Measurements from ENCODE around the gene RASGRP3. TPM values are rescaled to one million over a fixed set of nuclear protein-coding genes. Genes with fewer than 3 reads are reported as not detected.

Gene RASGRP3
- total RNA-seq, 1 donor from 2014 or later: 0.94 TPM

GRCh38 chr2:33476793-33477190 lies 343 bp downstream of the RASGRP3 start:
- TF ChIP-seq CTCF (conservative IDR thresholded peaks at IDR 0.05): no peak
- Mint-ChIP-seq H3K9me3 (peaks cover 4% of the 10 kb centered on the region), H3K36me3 (no peaks in the 10 kb centered on the region), H3K4me3 (peak overlapping the region; percentile 90), H3K27me3 (peaks cover 5% of the 10 kb centered on the region), H3K27ac (peak overlapping the region; percentile 95), H3K4me1 (ENCODE audit: unreplicated experiment) (peaks cover 18% of the 10 kb centered on the region)
- no peak for DNase-seq (ENCODE audit: extremely low spot score, unreplicated experiment)

DNA sequence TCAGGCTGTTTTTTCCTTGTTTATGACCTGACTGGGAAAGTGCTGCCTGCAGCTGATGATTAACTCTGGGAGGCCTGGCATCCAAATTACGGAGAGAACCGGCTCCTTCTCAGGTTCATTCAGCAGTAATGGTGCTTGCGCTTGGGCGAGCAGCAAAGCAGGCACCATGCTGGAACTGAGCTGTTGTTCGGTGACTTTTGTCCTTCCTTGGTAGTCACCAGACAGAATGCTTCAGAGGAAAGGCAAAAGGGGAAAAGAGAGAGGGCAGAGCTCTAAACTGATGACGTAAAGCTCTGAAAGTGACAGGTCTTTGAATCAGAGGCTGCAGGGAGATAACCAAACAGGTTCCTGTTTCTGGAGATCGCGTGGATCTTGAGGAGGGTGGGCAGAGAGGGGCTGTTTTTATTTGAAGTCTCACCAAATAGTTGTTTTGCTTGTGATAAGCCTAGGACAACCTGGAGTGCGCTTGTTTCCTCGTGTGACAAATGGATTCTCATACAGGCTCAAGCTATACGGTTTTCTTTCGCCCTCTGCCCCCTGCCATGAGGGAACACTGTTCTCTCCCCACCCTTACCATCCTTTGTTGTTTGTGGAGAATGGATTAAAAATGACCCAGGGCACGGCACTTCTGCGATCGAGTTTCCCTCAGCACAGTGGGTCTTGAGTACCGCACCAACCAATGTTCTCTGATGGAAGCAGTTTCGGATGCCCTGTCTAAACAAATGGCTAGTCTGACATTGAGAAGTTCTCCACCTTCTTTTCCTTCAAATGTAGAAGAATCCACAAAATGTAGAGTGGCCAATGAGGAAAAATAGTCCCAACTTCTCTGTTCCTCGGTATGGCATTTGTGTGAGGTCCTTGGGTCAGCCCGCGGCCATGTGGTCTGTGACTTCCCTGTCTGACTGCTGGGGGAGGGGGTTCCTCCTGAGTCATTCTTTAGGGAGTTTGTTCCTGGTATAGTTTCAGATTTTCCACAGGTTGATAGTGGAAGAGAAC lies 1.3 kb downstream of the RASGRP3 start:
- Mint-ChIP-seq H3K4me3 (peak overlapping the region; percentile 64), H3K27ac (peak overlapping the region; percentile 37), H3K4me1 (ENCODE audit: unreplicated experiment) (peaks cover 18% of the 10 kb centered on the region), H3K36me3 (no peaks in the 10 kb centered on the region), H3K27me3 (peaks cover 5% of the 10 kb centered on the region), H3K9me3 (peaks cover 4% of the 10 kb centered on the region)
- no peak for DNase-seq (ENCODE audit: extremely low spot score, unreplicated experiment)
- no peak for TF ChIP-seq CTCF (conservative IDR thresholded peaks at IDR 0.05)

GRCh38 chr2:33478968-33479731 lies 2.7 kb downstream of the RASGRP3 start:
- H3K9me3 Mint-ChIP-seq: peaks cover 4% of the 10 kb centered on the region
- H3K4me1 Mint-ChIP-seq (ENCODE audit: unreplicated experiment): peaks cover 18% of the 10 kb centered on the region
- DNase-seq (ENCODE audit: extremely low spot score, unreplicated experiment): no peak
- no peaks in the 10 kb centered on the region for H3K36me3 Mint-ChIP-seq
- H3K27me3 Mint-ChIP-seq: peaks cover 5% of the 10 kb centered on the region
- H3K4me3 Mint-ChIP-seq: no peak overlapping the region
- no peak for TF ChIP-seq CTCF (conservative IDR thresholded peaks at IDR 0.05)
- no peak overlapping the region for H3K27ac Mint-ChIP-seq

DNA sequence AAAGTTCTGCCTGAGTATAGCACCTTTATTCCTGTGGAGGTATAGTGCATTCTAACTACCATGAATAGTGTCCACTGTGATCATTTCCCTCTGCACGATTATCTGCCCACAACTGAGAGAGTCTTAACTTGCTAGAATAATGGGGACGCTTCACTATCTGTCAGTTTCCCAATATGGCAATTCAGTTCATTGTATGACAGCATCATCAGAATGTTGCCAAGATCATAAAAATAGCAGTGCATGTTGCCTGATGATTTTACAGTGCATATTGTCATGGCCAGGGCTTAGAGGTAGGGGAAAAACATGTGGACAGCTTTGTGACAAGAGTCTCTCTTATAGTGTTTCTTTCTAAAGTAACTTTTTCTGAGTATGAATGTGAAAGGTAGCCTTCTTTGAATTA lies 6.1 kb downstream of the RASGRP3 start:
- H3K27me3 Mint-ChIP-seq: no peaks in the 10 kb centered on the region
- no peak overlapping the region for H3K4me3 Mint-ChIP-seq
- no peak for DNase-seq (ENCODE audit: extremely low spot score, unreplicated experiment)
- no peak overlapping the region for H3K27ac Mint-ChIP-seq
- no peak for TF ChIP-seq CTCF (conservative IDR thresholded peaks at IDR 0.05)
- peaks cover 4% of the 10 kb centered on the region for H3K9me3 Mint-ChIP-seq
- H3K36me3 Mint-ChIP-seq: no peaks in the 10 kb centered on the region
- H3K4me1 Mint-ChIP-seq (ENCODE audit: unreplicated experiment): peaks cover 4% of the 10 kb centered on the region

DNA sequence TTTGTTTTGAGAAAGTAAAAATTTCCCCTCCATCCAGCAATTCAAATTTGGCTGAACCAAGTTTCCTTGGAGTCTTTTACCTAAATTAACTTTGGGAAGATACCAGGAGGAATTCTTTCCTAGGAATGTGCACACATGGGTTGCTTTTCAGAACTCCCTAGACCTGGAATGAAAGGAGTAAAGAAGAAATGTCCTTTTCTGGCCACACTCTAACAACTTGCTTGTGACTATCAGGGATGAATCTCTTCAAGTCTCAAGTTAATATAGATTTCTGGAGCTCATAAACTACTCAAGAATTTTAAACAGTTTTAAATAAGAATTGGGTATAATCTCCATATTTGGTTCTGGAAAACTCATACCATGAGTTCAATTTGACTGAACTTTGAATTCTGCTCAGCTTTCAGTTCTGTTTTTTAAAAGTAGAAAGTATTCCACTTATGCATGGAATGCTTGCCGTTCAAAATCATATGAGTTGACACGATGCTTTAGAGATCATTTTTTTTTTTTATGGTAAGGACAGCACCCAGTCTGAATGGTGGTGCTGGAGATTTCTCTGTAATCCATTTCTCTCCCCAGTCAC lies 7.7 kb downstream of the RASGRP3 start:
- Mint-ChIP-seq H3K27ac (no peak overlapping the region), H3K9me3 (peaks cover 4% of the 10 kb centered on the region), H3K4me3 (no peak overlapping the region), H3K27me3 (no peaks in the 10 kb centered on the region), H3K4me1 (ENCODE audit: unreplicated experiment) (no peaks in the 10 kb centered on the region), H3K36me3 (no peaks in the 10 kb centered on the region)
- DNase-seq (ENCODE audit: extremely low spot score, unreplicated experiment): no peak
- TF ChIP-seq CTCF (conservative IDR thresholded peaks at IDR 0.05): no peak
